HepG2 (cell line): ENCODE data around the gene CCL5. TPM values are rescaled to one million over a fixed set of nuclear protein-coding genes. Genes with fewer than 3 reads are reported as not detected.

Experiments used
- ATAC-seq: fragments of 200-7000 bp; cut with Tn5 transposase; 3 replicates; pipeline ENCODE4 v1.9.1; 2020; ENCODE audit warnings: mild to moderate bottlenecking, moderate library complexity
- BruUV-seq: library from RNA; stranded (reverse); fragments of 400-500 nt; replicated peaks from 2 replicates; lab custom pipeline; 2021; lab: Mats Ljungman, UMichigan
- CTCF ChIA-PET: fragments of 300-600 bp; formaldehyde crosslinking; extraction: SDS; loops from one replicate; lab custom pipeline; 2021; ENCODE audit warnings: low total read pairs, inconsistent platforms, low intra/inter-chr PET ratio; lab: Yijun Ruan, JAX
- POLR2A ChIA-PET: fragments of 350-600 bp; sonication (Branson Sonifier 250); formaldehyde crosslinking; loops from one replicate; lab custom pipeline; 2020; ENCODE audit warnings: antibody characterized with exemption, inconsistent platforms; lab: Yijun Ruan, JAX
- DNase-seq: peaks from one replicate; pipeline ENCODE4 v3.0.0-alpha.2; 2015; ENCODE audit warnings: low spot score
- FAIRE-seq: peaks from 3 replicates; lab custom pipeline; 2011; peaks lifted over from hg19 to GRCh38; lab: Jason Lieb, UNC
- H2AFZ ChIP-seq: one replicate; pipeline ENCODE4 v1.6.1; 2011; ENCODE audit warnings: low read length, inconsistent platforms
- H3K27ac ChIP-seq: fragments of 300-600 bp; 3 replicates; pipeline ENCODE4 v1.8.0; 2011; ENCODE audit warnings: mixed run types, mild to moderate bottlenecking, mixed read lengths, low read length, inconsistent platforms; ENCODE audit not compliant: insufficient read depth; ENCODE audit errors: extremely low read length
- H3K27me3 ChIP-seq, 2 experiments: fragments of 200-600 bp in 1 of 2; 2 replicates in 1 of 2; 3 replicates in 1 of 2; pipeline versions ENCODE4 v1.6.0 to v1.8.0; 2011; ENCODE audit warnings: low read length in 2 of 2, mild to moderate bottlenecking in 2 of 2, moderate library complexity in 2 of 2, inconsistent platforms in 1 of 2; ENCODE audit not compliant: insufficient read depth in 2 of 2, control insufficient read depth in 1 of 2
- H3K36me3 ChIP-seq, 2 experiments: fragments of 200-600 bp in 1 of 2; replicated peaks in 1 of 2; 2 replicates in 1 of 2; 3 replicates in 1 of 2; pipeline versions ENCODE4 v1.5.1 to v1.8.0; 2011; ENCODE audit warnings: low read length in 2 of 2, inconsistent platforms in 1 of 2; ENCODE audit not compliant: insufficient read depth in 2 of 2, control insufficient read depth in 1 of 2
- H3K4me1 ChIP-seq: 2 replicates; pipeline ENCODE4 v1.5.1; 2012; ENCODE audit warnings: low read length, inconsistent platforms; ENCODE audit not compliant: insufficient read depth
- H3K4me2 ChIP-seq: 2 replicates; pipeline ENCODE4 v1.6.0; 2011; ENCODE audit warnings: low read depth, low read length, inconsistent platforms
- H3K4me3 ChIP-seq, 3 experiments: fragments of 200-600 bp in 1 of 3; sonication (generic), shearing (Covaris generic) in 1 of 3; replicated peaks in 1 of 3; 2 replicates each; pipeline ENCODE4 v1.5.1; 2011 to 2016; ENCODE audit warnings: low read length in 3 of 3, inconsistent platforms in 2 of 3, low read depth in 2 of 3, mild to moderate bottlenecking in 2 of 3, control low read depth in 1 of 3, mixed read lengths in 1 of 3; ENCODE audit not compliant: insufficient read depth in 1 of 3
- H3K79me2 ChIP-seq: one replicate; pipeline ENCODE4 v1.6.1; 2011; ENCODE audit warnings: low read length, inconsistent platforms; ENCODE audit not compliant: insufficient read depth
- H3K9ac ChIP-seq: 2 replicates; pipeline ENCODE4 v1.6.0; 2011; ENCODE audit warnings: mild to moderate bottlenecking, low read depth, low read length, inconsistent platforms; ENCODE audit not compliant: insufficient read depth
- H3K9me3 ChIP-seq: 2 replicates; pipeline ENCODE4 v1.5.1; 2012; ENCODE audit warnings: mild to moderate bottlenecking, low read length
- H4K20me1 ChIP-seq: 2 replicates; pipeline ENCODE4 v1.6.0; 2011; ENCODE audit warnings: inconsistent platforms, mild to moderate bottlenecking, low read length, moderate library complexity; ENCODE audit not compliant: insufficient read depth
- AHDC1 ChIP-seq: sonication (generic); formaldehyde crosslinking; IDR thresholded peaks from 2 replicates; pipeline ENCODE4 v1.5.1; 2020; ENCODE audit warnings: mild to moderate bottlenecking, missing genetic modification reagents, borderline replicate concordance
- CBFB ChIP-seq: sonication (generic); formaldehyde crosslinking; IDR thresholded peaks from 2 replicates; pipeline ENCODE4 v1.4.0; 2020; ENCODE audit warnings: missing genetic modification reagents
- KDM1A ChIP-seq: IDR thresholded peaks from 2 replicates; pipeline ENCODE4 v1.6.1; 2016; ENCODE audit warnings: missing compliant biosample characterization
- MYC ChIP-seq: sonication (generic); formaldehyde crosslinking; IDR thresholded peaks from 2 replicates; pipeline ENCODE4 v1.9.0; 2021; ENCODE audit warnings: missing genetic modification reagents, borderline replicate concordance
- NFKB2 ChIP-seq: sonication (generic); formaldehyde crosslinking; IDR thresholded peaks from 2 replicates; pipeline ENCODE4 v1.4.0; 2020; ENCODE audit warnings: missing genetic modification reagents, borderline replicate concordance
- RXRB ChIP-seq: IDR thresholded peaks from 2 replicates; pipeline ENCODE4 v1.6.1; 2016; ENCODE audit warnings: borderline replicate concordance, missing genetic modification reagents, missing compliant biosample characterization
- SP4 ChIP-seq: sonication (generic); formaldehyde crosslinking; IDR thresholded peaks from 2 replicates; pipeline ENCODE4 v1.8.1; 2023; ENCODE audit warnings: mild to moderate bottlenecking, missing genetic modification reagents
- TCF7 ChIP-seq: sonication (generic); IDR thresholded peaks from 2 replicates; pipeline ENCODE4 v1.6.1; 2016; ENCODE audit warnings: antibody characterized with exemption, low read depth
- THAP8 ChIP-seq: sonication (generic); formaldehyde crosslinking; IDR thresholded peaks from 2 replicates; pipeline ENCODE4 v1.5.1; 2020; ENCODE audit warnings: missing genetic modification reagents, mild to moderate bottlenecking, borderline replicate concordance
- ZBTB26 ChIP-seq: IDR thresholded peaks from 2 replicates; pipeline ENCODE4 v1.6.1; 2016; ENCODE audit warnings: missing compliant biosample characterization, missing genetic modification reagents, borderline replicate concordance
- ZIK1 ChIP-seq: sonication (generic); formaldehyde crosslinking; IDR thresholded peaks from 2 replicates; pipeline ENCODE4 v1.5.0; 2020; ENCODE audit warnings: mild to moderate bottlenecking, low read depth, missing genetic modification reagents, borderline replicate concordance
- ZNF224 ChIP-seq: sonication (generic); formaldehyde crosslinking; IDR thresholded peaks from 2 replicates; pipeline ENCODE4 v1.5.0; 2020; ENCODE audit warnings: mild to moderate bottlenecking, missing genetic modification reagents
- ZNF446 ChIP-seq: sonication (generic); formaldehyde crosslinking; IDR thresholded peaks from 2 replicates; pipeline ENCODE4 v1.5.0; 2020; ENCODE audit warnings: mild to moderate bottlenecking, missing genetic modification reagents
- ZNF605 ChIP-seq: sonication (generic); formaldehyde crosslinking; IDR thresholded peaks from 2 replicates; pipeline ENCODE4 v1.8.0; 2022; ENCODE audit warnings: mild to moderate bottlenecking, missing genetic modification reagents
- ZNF740 ChIP-seq: sonication (generic); formaldehyde crosslinking; IDR thresholded peaks from 2 replicates; pipeline ENCODE4 v1.4.0; 2020; ENCODE audit warnings: missing genetic modification reagents
- in situ Hi-C: cut with HindIII; loops from 2 replicates; pipeline ENCODE4 v1.10.0; 2017; ENCODE audit warnings: low pct_unique_long_range_greater_than_20kb; ENCODE audit not compliant: extremely low pct_ligation_motif_present
- intact Hi-C: fragments of 100-400 bp; cut with micrococcal nuclease; formaldehyde crosslinking; loops from one replicate; pipeline ENCODE4 v1.10.0; 2022; ENCODE audit not compliant: unreplicated experiment
- polyA plus RNA-seq, 8 experiments: library from polyadenylated mRNA; depleted of rRNA in 3 of 8; stranded (reverse) in 7 of 8; unstranded in 1 of 8; fragments of >200 nt; fragmentation: Illumina TruSeq in 4 of 8; extraction: Trizol in 4 of 8; gene quantifications; 2 replicates each; pipeline versions ENCODE4 v1.2.1 to v1.2.3, GENCODE V29; 2011 to 2016; ENCODE audit warnings: low read depth in 4 of 8, missing spikeins in 1 of 8, mixed read lengths in 1 of 8; ENCODE audit not compliant: insufficient read depth in 1 of 8
- total RNA-seq, 5 experiments: library from RNA; depleted of rRNA; stranded (reverse); fragments of >200 nt; fragmentation: Illumina TruSeq; extraction: Trizol; gene quantifications; 2 replicates each; pipeline ENCODE4 v1.2.3, GENCODE V29; 2016; ENCODE audit warnings: low read depth in 1 of 5

The CCL5 gene
- total and polyA plus RNA-seq, 2 of the 13 experiments (the other 11 are each of a cell fraction or from before 2014, with no cell fraction given): 0.13 to 0.29 TPM

DNA sequence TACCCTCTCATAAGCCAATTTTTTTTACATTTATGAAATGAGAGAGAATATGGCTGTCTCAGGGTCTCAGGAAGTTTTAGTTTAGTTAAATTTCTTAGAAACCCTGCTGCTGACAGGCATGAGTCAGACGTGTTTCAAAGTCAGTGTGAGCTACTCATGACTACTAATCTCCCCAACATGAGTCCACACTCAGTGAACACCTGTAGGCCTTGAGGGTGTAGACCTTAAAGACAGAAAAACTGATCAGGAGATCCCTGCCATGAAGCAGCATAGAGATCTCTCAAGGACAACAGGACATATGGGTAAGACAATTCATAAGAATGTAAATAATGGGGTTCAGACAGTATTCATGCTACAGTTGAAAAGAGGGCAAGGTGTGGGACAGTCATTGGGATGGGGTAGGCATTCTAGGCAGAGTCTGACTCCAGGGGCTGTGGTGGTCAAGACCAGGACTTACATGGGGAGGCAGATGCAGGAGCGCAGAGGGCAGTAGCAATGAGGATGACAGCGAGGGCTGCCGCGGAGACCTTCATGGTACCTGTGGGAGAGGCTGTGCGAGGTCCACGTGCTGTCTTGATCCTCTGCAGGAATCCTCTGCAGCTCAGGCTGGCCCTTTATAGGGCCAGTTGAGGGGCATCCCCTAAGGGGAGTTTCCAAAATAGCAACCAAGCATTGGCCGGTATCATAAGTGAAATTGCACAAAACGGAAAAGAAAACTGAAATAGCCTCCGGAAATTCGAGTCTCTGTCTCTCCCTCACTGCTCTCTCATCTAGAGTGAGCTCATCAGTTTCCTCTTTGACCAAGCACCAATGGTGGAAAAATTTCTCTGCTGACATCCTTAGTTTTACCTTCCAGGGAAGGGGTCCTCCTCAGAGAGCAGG lies at the start of gene CCL5 (continued):
- TF ChIP-seq MYC (CRISPR knock-in tag): no peak
- TF ChIP-seq THAP8 (CRISPR knock-in tag): no peak
- TF ChIP-seq ZIK1 (CRISPR knock-in tag): no peak
- TF ChIP-seq CBFB (CRISPR knock-in tag): no peak
- TF ChIP-seq ZNF740 (CRISPR knock-in tag): no peak

GRCh38 chr17:35927714-35928113 lies 47.6 kb upstream of the CCL5 start:
- H3K4me1 ChIP-seq: no peaks in the 10 kb centered on the region
- no peaks in the 10 kb centered on the region for H4K20me1 ChIP-seq
- H3K27me3 ChIP-seq: peaks cover 0 to 6% of the 10 kb centered on the region in 2 experiments; a peak in 1 of 5 replicates
- H3K4me3 ChIP-seq: no peak overlapping the region
- no peak overlapping the region for H3K27ac ChIP-seq
- in situ Hi-C loops: no loop called here
- intact Hi-C loops: no loop called here
- ATAC-seq (no peak), FAIRE-seq (no peak), DNase-seq (no peak)
- H3K4me2 ChIP-seq: no peak overlapping the region
- ChIA-PET POLR2A (no interaction called here), CTCF (no interaction called here)
- BruUV-seq: no TSS peak
- H3K9me3 ChIP-seq: no peaks in the 10 kb centered on the region
- H3K9ac ChIP-seq: no peak overlapping the region
- no peak overlapping the region for H2AFZ ChIP-seq
- H3K79me2 ChIP-seq: no peaks in the 10 kb centered on the region
- H3K36me3 ChIP-seq: no peaks in the 10 kb centered on the region
- TF ChIP-seq NFKB2 (no peak), ZNF605 (no peak), AHDC1 (no peak), RXRB (CRISPR knock-in tag) (no peak), ZNF224 (CRISPR knock-in tag) (no peak), KDM1A (CRISPR knock-in tag) (no peak), TCF7 (no peak), ZBTB26 (CRISPR knock-in tag) (no peak), SP4 (CRISPR knock-in tag) (no peak), ZNF446 (CRISPR knock-in tag) (no peak)
